ENCODE measurements around the gene ARF3. TPM values are rescaled to one million over a fixed set of nuclear protein-coding genes. Genes with fewer than 3 reads are reported as not detected.

The ARF3 gene
- 45.7 and 82.1 TPM in 2 replicates for total RNA-seq

DNA sequence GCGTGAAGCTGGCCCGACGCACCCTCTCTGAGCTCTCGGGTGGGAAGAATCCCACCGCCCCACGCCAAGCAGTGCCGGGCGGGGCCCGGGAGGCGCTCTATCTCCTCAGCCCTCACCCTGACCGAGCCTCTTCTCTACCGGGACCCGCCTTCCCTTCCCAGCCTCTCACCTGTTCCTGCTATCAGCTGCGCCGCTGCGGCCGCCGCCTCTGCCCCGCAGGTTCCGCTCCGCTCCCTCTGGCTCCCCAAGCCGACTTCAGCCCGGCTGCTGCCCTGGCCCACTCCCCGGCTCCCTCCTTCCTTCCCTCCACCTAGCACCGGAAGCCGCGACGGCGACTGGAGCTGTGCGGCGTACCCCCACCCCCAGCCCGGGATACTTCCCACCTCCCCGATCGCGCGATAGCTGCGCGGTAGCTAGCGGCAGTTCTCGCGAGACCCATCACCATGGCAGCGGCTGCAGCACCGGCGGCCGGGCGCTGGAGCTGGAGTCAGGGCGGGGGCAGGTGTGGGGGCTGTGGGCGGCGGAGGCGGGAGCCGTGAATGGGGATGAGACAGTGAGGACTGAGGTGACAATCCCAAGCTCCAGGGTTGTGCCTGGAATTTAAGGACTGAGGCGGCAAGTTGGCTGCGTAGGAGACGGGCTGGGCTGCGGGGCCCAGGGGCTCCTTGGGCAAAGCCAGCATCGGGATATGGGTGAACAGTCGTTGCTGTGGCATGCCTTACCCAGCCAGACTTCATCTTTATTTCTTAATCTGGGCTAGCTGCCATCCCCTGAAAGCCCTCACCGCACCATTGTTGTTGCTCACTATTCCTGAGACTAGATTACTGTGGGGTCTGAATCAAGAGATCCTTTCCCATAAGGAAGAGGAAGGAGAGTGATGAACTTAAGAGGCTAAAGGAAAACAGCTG lies at the start of gene ARF3:
Gene ARF3, minus strand, starts transcription at position 347 of the 908 bp plus-strand sequence. CDS start 16,392 bp downstream, outside the sequence.

DNA sequence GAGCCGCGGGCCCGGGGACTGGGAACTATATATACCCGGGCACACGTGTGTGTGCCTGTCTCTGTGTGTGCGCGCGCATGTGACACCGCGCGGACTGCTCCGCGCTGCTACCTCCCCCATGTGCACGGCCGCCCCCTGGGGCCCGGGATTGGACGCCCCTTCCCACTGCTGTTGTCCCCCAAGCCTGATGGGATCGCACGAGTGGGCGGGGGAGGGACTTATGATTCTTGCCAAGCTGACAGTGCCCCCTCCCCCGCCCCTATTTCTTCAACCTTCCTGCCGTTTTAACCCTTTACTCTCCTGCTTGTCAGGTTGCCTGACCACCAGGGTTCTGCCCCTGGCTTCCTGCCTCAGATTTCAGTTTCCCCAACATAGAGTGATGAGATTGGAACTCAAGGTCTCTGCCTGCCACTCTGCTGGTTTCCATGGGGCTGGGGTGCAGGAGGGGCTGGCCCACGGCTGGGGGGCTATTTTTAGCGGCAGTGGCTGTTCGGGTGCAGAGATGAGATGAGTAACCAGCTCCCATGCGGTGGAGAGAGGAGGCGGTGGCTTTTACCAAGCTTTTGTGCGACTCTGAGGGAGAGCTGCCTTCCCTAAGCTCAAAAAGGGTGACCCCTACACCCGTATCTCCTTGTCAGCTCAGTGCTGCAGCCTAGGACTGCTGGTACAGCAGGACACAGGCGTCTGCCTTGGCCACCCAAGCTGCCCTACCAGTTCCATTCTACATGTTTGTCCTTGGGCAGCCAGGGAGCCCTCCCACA lies 42.3 kb upstream of the ARF3 start, which contains the start of gene DDN:
Gene DDN, minus strand, starts transcription at position 5 of the 761 bp plus-strand sequence. CDS start 88 bp downstream, outside the sequence.

DNA sequence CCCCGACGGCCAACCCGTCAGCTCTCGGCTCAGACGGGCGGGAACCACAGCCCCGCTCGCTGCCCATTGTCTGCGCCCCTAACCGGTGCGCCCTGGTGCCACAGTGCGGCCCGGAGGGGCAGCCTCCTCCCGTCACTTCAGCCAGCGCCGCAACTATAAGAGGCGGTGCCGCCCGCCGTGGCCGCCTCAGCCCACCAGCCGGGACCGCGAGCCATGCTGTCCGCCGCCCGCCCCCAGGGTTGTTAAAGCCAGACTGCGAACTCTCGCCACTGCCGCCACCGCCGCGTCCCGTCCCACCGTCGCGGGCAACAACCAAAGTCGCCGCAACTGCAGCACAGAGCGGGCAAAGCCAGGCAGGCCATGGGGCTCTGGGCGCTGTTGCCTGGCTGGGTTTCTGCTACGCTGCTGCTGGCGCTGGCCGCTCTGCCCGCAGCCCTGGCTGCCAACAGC lies 21.0 kb upstream of the ARF3 start, which contains the start of gene WNT1:
Gene WNT1, plus strand, starts transcription at position 32 of the 450 bp plus-strand sequence. Its CDS starts 329 bp downstream, at position 361.

GRCh38 chr12:48925304-48926011 lies 31.8 kb downstream of the ARF3 start, which contains the start of gene FKBP11:
TSS of gene FKBP11 (minus strand) at chr12:48925492. CDS start at chr12:48925428, 64 bp downstream.

Other genes with a start within 250 kb of the ARF3 start
- gene CCNT1, start 240.8 kb downstream of the ARF3 start, total RNA-seq: 12.4 and 23.1 TPM in 2 replicates
- 26.0 and 33.3 TPM in 2 replicates for gene ADCY6, start 168.4 kb downstream of the ARF3 start, total RNA-seq
- 12.8 and 20.7 TPM in 2 replicates for gene CACNB3, start 139.0 kb downstream of the ARF3 start, total RNA-seq
- gene DDX23, start 105.3 kb downstream of the ARF3 start, total RNA-seq: 37.1 and 37.6 TPM in 2 replicates
- gene RND1, start 91.6 kb downstream of the ARF3 start, total RNA-seq: 0.39 TPM in 1 of 2 replicates, not detected in the other
- gene FKBP11, start 32.0 kb downstream of the ARF3 start, total RNA-seq: 69.3 and 74.1 TPM in 2 replicates
- 0.75 TPM in 1 of 2 replicates, not detected in the other for gene WNT10B, start 14.2 kb upstream of the ARF3 start, total RNA-seq
- gene WNT1, start 20.8 kb upstream of the ARF3 start, total RNA-seq: not detected in 2 replicates
- 0.05 TPM in 1 of 2 replicates, not detected in the other for gene DDN, start 41.9 kb upstream of the ARF3 start, total RNA-seq
- gene PRKAG1, start 61.3 kb upstream of the ARF3 start, total RNA-seq: 71.5 and 71.6 TPM in 2 replicates
- gene KMT2D, start 103.3 kb upstream of the ARF3 start, total RNA-seq: 41.7 and 57.0 TPM in 2 replicates
- gene RHEBL1, start 112.5 kb upstream of the ARF3 start, total RNA-seq: 0.20 TPM in 1 of 2 replicates, not detected in the other
- gene DHH, start 137.3 kb upstream of the ARF3 start, total RNA-seq: not detected in 2 replicates
- gene LMBR1L, start 153.4 kb upstream of the ARF3 start, total RNA-seq: 18.1 and 23.3 TPM in 2 replicates
- gene TUBA1B, start 173.9 kb upstream of the ARF3 start, total RNA-seq: 289 and 345 TPM in 2 replicates
- gene TUBA1A, start 231.6 kb upstream of the ARF3 start, total RNA-seq: 117 and 120 TPM in 2 replicates